HepG2 (cell line): ENCODE results near the gene RCAN2. TPM values are rescaled to one million over a fixed set of nuclear protein-coding genes. Genes with fewer than 3 reads are reported as not detected.

ENCODE experiments used
- ATAC-seq: fragments of 200-7000 bp; cut with Tn5 transposase; 3 replicates; pipeline ENCODE4 v1.9.1; 2020; ENCODE audit warnings: mild to moderate bottlenecking, moderate library complexity
- BruUV-seq: library from RNA; stranded (reverse); fragments of 400-500 nt; replicated peaks from 2 replicates; lab custom pipeline; 2021; lab: Mats Ljungman, UMichigan
- CTCF ChIA-PET: fragments of 300-600 bp; formaldehyde crosslinking; extraction: SDS; loops from one replicate; lab custom pipeline; 2021; ENCODE audit warnings: low total read pairs, inconsistent platforms, low intra/inter-chr PET ratio; lab: Yijun Ruan, JAX
- POLR2A ChIA-PET: fragments of 350-600 bp; sonication (Branson Sonifier 250); formaldehyde crosslinking; loops from one replicate; lab custom pipeline; 2020; ENCODE audit warnings: antibody characterized with exemption, inconsistent platforms; lab: Yijun Ruan, JAX
- DNase-seq: peaks from one replicate; pipeline ENCODE4 v3.0.0-alpha.2; 2015; ENCODE audit warnings: low spot score
- FAIRE-seq: peaks from 3 replicates; lab custom pipeline; 2011; peaks lifted over from hg19 to GRCh38; lab: Jason Lieb, UNC
- H2AFZ ChIP-seq: one replicate; pipeline ENCODE4 v1.6.1; 2011; ENCODE audit warnings: low read length, inconsistent platforms
- H3K27ac ChIP-seq: fragments of 300-600 bp; 3 replicates; pipeline ENCODE4 v1.8.0; 2011; ENCODE audit warnings: mixed run types, mild to moderate bottlenecking, mixed read lengths, low read length, inconsistent platforms; ENCODE audit not compliant: insufficient read depth; ENCODE audit errors: extremely low read length
- H3K27me3 ChIP-seq, 2 experiments: fragments of 200-600 bp in 1 of 2; 2 replicates in 1 of 2; 3 replicates in 1 of 2; pipeline versions ENCODE4 v1.6.0 to v1.8.0; 2011; ENCODE audit warnings: low read length in 2 of 2, mild to moderate bottlenecking in 2 of 2, moderate library complexity in 2 of 2, inconsistent platforms in 1 of 2; ENCODE audit not compliant: insufficient read depth in 2 of 2, control insufficient read depth in 1 of 2
- H3K36me3 ChIP-seq, 2 experiments: fragments of 200-600 bp in 1 of 2; replicated peaks in 1 of 2; 2 replicates in 1 of 2; 3 replicates in 1 of 2; pipeline versions ENCODE4 v1.5.1 to v1.8.0; 2011; ENCODE audit warnings: low read length in 2 of 2, inconsistent platforms in 1 of 2; ENCODE audit not compliant: insufficient read depth in 2 of 2, control insufficient read depth in 1 of 2
- H3K4me1 ChIP-seq: 2 replicates; pipeline ENCODE4 v1.5.1; 2012; ENCODE audit warnings: low read length, inconsistent platforms; ENCODE audit not compliant: insufficient read depth
- H3K4me2 ChIP-seq: 2 replicates; pipeline ENCODE4 v1.6.0; 2011; ENCODE audit warnings: low read depth, low read length, inconsistent platforms
- H3K4me3 ChIP-seq, 3 experiments: fragments of 200-600 bp in 1 of 3; sonication (generic), shearing (Covaris generic) in 1 of 3; replicated peaks in 1 of 3; 2 replicates each; pipeline ENCODE4 v1.5.1; 2011 to 2016; ENCODE audit warnings: low read length in 3 of 3, inconsistent platforms in 2 of 3, low read depth in 2 of 3, mild to moderate bottlenecking in 2 of 3, control low read depth in 1 of 3, mixed read lengths in 1 of 3; ENCODE audit not compliant: insufficient read depth in 1 of 3
- H3K79me2 ChIP-seq: one replicate; pipeline ENCODE4 v1.6.1; 2011; ENCODE audit warnings: low read length, inconsistent platforms; ENCODE audit not compliant: insufficient read depth
- H3K9ac ChIP-seq: 2 replicates; pipeline ENCODE4 v1.6.0; 2011; ENCODE audit warnings: mild to moderate bottlenecking, low read depth, low read length, inconsistent platforms; ENCODE audit not compliant: insufficient read depth
- H3K9me3 ChIP-seq: 2 replicates; pipeline ENCODE4 v1.5.1; 2012; ENCODE audit warnings: mild to moderate bottlenecking, low read length
- H4K20me1 ChIP-seq: 2 replicates; pipeline ENCODE4 v1.6.0; 2011; ENCODE audit warnings: inconsistent platforms, mild to moderate bottlenecking, low read length, moderate library complexity; ENCODE audit not compliant: insufficient read depth
- ELF1 ChIP-seq: sonication (generic); formaldehyde crosslinking; IDR thresholded peaks from 2 replicates; pipeline ENCODE4 v1.4.0; 2020; ENCODE audit warnings: missing genetic modification reagents
- ELF3 ChIP-seq: IDR thresholded peaks from 2 replicates; pipeline ENCODE4 v1.6.1; 2016; ENCODE audit warnings: missing genetic modification reagents, missing compliant biosample characterization
- ERF ChIP-seq: IDR thresholded peaks from 2 replicates; pipeline ENCODE4 v1.6.1; 2018; ENCODE audit warnings: missing biosample characterization, missing genetic modification reagents
- FOXJ3 ChIP-seq: sonication (generic); formaldehyde crosslinking; IDR thresholded peaks from 2 replicates; pipeline ENCODE4 v1.4.0; 2020; ENCODE audit warnings: missing genetic modification reagents, mild to moderate bottlenecking, borderline replicate concordance
- KDM2A ChIP-seq: sonication (generic); formaldehyde crosslinking; IDR thresholded peaks from 2 replicates; pipeline ENCODE4 v1.4.0; 2020; ENCODE audit warnings: low read depth, missing genetic modification reagents, borderline replicate concordance
- LCORL ChIP-seq, 2 experiments: fragments of 450-650 bp in 1 of 2; sonication (generic) in 1 of 2; formaldehyde crosslinking in 1 of 2; IDR thresholded peaks; 2 replicates each; pipeline versions ENCODE4 v1.5.0 to v1.6.1; 2017 to 2020; ENCODE audit warnings: antibody characterized with exemption in 1 of 2, missing genetic modification reagents in 1 of 2
- TMF1 ChIP-seq: sonication (generic); formaldehyde crosslinking; IDR thresholded peaks from 2 replicates; pipeline ENCODE4 v1.8.1; 2022; ENCODE audit warnings: low read depth, missing genetic modification reagents
- ZKSCAN5 ChIP-seq: sonication (generic); formaldehyde crosslinking; IDR thresholded peaks from 2 replicates; pipeline ENCODE4 v1.5.1; 2020; ENCODE audit warnings: mild to moderate bottlenecking, missing genetic modification reagents
- ZMAT5 ChIP-seq: sonication (generic); formaldehyde crosslinking; IDR thresholded peaks from 2 replicates; pipeline ENCODE4 v1.5.0; 2020; ENCODE audit warnings: mild to moderate bottlenecking, low read depth, missing genetic modification reagents, borderline replicate concordance
- ZNF224 ChIP-seq: sonication (generic); formaldehyde crosslinking; IDR thresholded peaks from 2 replicates; pipeline ENCODE4 v1.5.0; 2020; ENCODE audit warnings: mild to moderate bottlenecking, missing genetic modification reagents
- ZNF563 ChIP-seq: sonication (generic); formaldehyde crosslinking; IDR thresholded peaks from 2 replicates; pipeline ENCODE4 v1.8.0; 2022; ENCODE audit warnings: mild to moderate bottlenecking, moderate library complexity, missing genetic modification reagents
- WGBS: methylation state at CpG from one replicate; pipeline ENCODE4 v1.1.6; 2017; ENCODE audit warnings: low lambda C conversion rate; 5-methylcytosine and 5-hydroxymethylcytosine counted together
- in situ Hi-C: cut with HindIII; loops from 2 replicates; pipeline ENCODE4 v1.10.0; 2017; ENCODE audit warnings: low pct_unique_long_range_greater_than_20kb; ENCODE audit not compliant: extremely low pct_ligation_motif_present
- intact Hi-C: fragments of 100-400 bp; cut with micrococcal nuclease; formaldehyde crosslinking; loops from one replicate; pipeline ENCODE4 v1.10.0; 2022; ENCODE audit not compliant: unreplicated experiment
- polyA plus RNA-seq, 8 experiments: library from polyadenylated mRNA; depleted of rRNA in 3 of 8; stranded (reverse) in 7 of 8; unstranded in 1 of 8; fragments of >200 nt; fragmentation: Illumina TruSeq in 4 of 8; extraction: Trizol in 4 of 8; gene quantifications; 2 replicates each; pipeline versions ENCODE4 v1.2.1 to v1.2.3, GENCODE V29; 2011 to 2016; ENCODE audit warnings: low read depth in 4 of 8, missing spikeins in 1 of 8, mixed read lengths in 1 of 8; ENCODE audit not compliant: insufficient read depth in 1 of 8
- total RNA-seq, 5 experiments: library from RNA; depleted of rRNA; stranded (reverse); fragments of >200 nt; fragmentation: Illumina TruSeq; extraction: Trizol; gene quantifications; 2 replicates each; pipeline ENCODE4 v1.2.3, GENCODE V29; 2016; ENCODE audit warnings: low read depth in 1 of 5

RCAN2 gene
- total and polyA plus RNA-seq, 2 of the 13 experiments (the other 11 are each of a cell fraction or from before 2014, with no cell fraction given) = not detected

- Histone ChIP-seq H3K36me3 (no peaks in the 10 kb centered on the region), H3K4me1 (no peaks in the 10 kb centered on the region), H3K4me2 (no peak overlapping the region), H4K20me1 (no peaks in the 10 kb centered on the region), H3K9ac (no peak overlapping the region), H3K27ac (no peak overlapping the region), H3K79me2 (no peaks in the 10 kb centered on the region), H2AFZ (no peak overlapping the region), H3K4me3 (no peak overlapping the region), H3K9me3 (no peaks in the 10 kb centered on the region), H3K27me3 (no peaks in the 10 kb centered on the region)
- intact Hi-C loops = no loop called here
- ChIA-PET POLR2A (no interaction called here), CTCF (no interaction called here)
- no peak for TF ChIP-seq ERF (CRISPR knock-in tag)
- no peak for TF ChIP-seq ZKSCAN5 (CRISPR knock-in tag)
- no peak for TF ChIP-seq LCORL (IDR thresholded peaks at IDR 0.05)
- no peak for TF ChIP-seq LCORL (CRISPR knock-in tag; IDR thresholded peaks at IDR 0.05)
- no peak for TF ChIP-seq FOXJ3 (CRISPR knock-in tag)
- no peak for TF ChIP-seq ZMAT5 (CRISPR knock-in tag)
- TF ChIP-seq TMF1 (CRISPR knock-in tag) = no peak
- no peak for TF ChIP-seq ZNF563 (CRISPR knock-in tag)
- TF ChIP-seq KDM2A = no peak
- TF ChIP-seq ELF3 = no peak
- TF ChIP-seq ZNF224 (CRISPR knock-in tag) = no peak
- TF ChIP-seq ELF1 (CRISPR knock-in tag) = no peak
- no TSS peak for BruUV-seq
- in situ Hi-C loops = no loop called here
- DNase-seq = no peak
- no peak for FAIRE-seq
- WGBS = 2% methylated on average over 2 of the region's 2 CpGs
- no peak for ATAC-seq
These were observed 170.7 kb downstream of the RCAN2 start for GRCh38 chr6:46320505-46320904.
